H1 (cell line): ENCODE data around the gene ACACB. TPM values are rescaled to one million over a fixed set of nuclear protein-coding genes. Genes with fewer than 3 reads are reported as not detected.

Experiments used
- CTCF ChIA-PET: fragments of 300-600 bp; sonication (Branson Sonifier 250); formaldehyde crosslinking; loops from one replicate; lab custom pipeline; 2021; ENCODE audit not compliant: partially characterized antibody; lab: Charles Lee
- POLR2A ChIA-PET: fragments of 300-600 bp; sonication (Branson Sonifier 250); formaldehyde crosslinking; loops from one replicate; lab custom pipeline; 2021; ENCODE audit warnings: inconsistent platforms; ENCODE audit not compliant: partially characterized antibody; lab: Charles Lee
- DNase-seq, 2 experiments: peaks; one replicate each; pipeline versions ENCODE4 v3.0.0 to v3.0.0-alpha.2; 2010 to 2022; ENCODE audit warnings: low spot score in 2 of 2, low read depth in 1 of 2, mixed read lengths in 1 of 2
- FAIRE-seq: peaks from 2 replicates; lab custom pipeline; 2011; peaks lifted over from hg19 to GRCh38; lab: Jason Lieb, UNC
- H2AFZ ChIP-seq: 2 replicates; pipeline ENCODE4 v1.8.1; 2012; ENCODE audit warnings: low read length, inconsistent platforms
- H2AK5ac ChIP-seq: 2 replicates; pipeline ENCODE4 v1.6.1; 2013; ENCODE audit warnings: low read depth, low read length
- H2BK120ac ChIP-seq: replicated peaks from 2 replicates; pipeline ENCODE3; 2013; ENCODE audit warnings: low read depth, low read length, inconsistent platforms
- H2BK12ac ChIP-seq: 2 replicates; pipeline ENCODE4 v1.6.1; 2013; ENCODE audit warnings: low read depth, low read length
- H2BK15ac ChIP-seq: 2 replicates; pipeline ENCODE4 v1.6.1; 2013; ENCODE audit warnings: low read length
- H2BK20ac ChIP-seq: 2 replicates; pipeline ENCODE4 v1.6.1; 2013; ENCODE audit warnings: low read length
- H2BK5ac ChIP-seq: 2 replicates; pipeline ENCODE4 v1.6.1; 2013; ENCODE audit warnings: low read depth, low read length
- H3K14ac ChIP-seq: 2 replicates; pipeline ENCODE4 v1.6.1; 2013; ENCODE audit warnings: inconsistent platforms; ENCODE audit not compliant: insufficient read length
- H3K18ac ChIP-seq: 2 replicates; pipeline ENCODE4 v1.6.1; 2013; ENCODE audit warnings: low read length; ENCODE audit errors: extremely low read depth
- H3K23ac ChIP-seq: 2 replicates; pipeline ENCODE4 v1.6.1; 2013; ENCODE audit warnings: inconsistent platforms; ENCODE audit not compliant: insufficient read length
- H3K23me2 ChIP-seq: 2 replicates; pipeline ENCODE4 v1.6.1; 2013; ENCODE audit warnings: low read depth, low read length
- H3K27ac ChIP-seq: 2 replicates; pipeline ENCODE4 v1.6.1; 2011; ENCODE audit warnings: low read depth, low read length, inconsistent platforms
- H3K27me3 ChIP-seq, 4 experiments: replicated peaks in 1 of 4; 1 replicate in 1 of 4; 2 replicates in 3 of 4; pipeline versions ENCODE4 v1.6.1 to v1.8.1; 2011 to 2013; ENCODE audit warnings: low read length in 3 of 4, mild to moderate bottlenecking in 3 of 4, inconsistent platforms in 2 of 4, mixed read lengths in 2 of 4, moderate library complexity in 1 of 4; ENCODE audit not compliant: control insufficient read depth in 3 of 4, insufficient read depth in 3 of 4; ENCODE audit errors: extremely low read depth in 1 of 4
- H3K36me3 ChIP-seq, 4 experiments: 2 replicates each; pipeline versions ENCODE4 v1.6.1 to v1.8.1; 2011 to 2013; ENCODE audit warnings: mild to moderate bottlenecking in 4 of 4, low read length in 3 of 4, moderate library complexity in 2 of 4, control low read depth in 1 of 4, inconsistent platforms in 1 of 4; ENCODE audit not compliant: insufficient read depth in 4 of 4, control insufficient read depth in 2 of 4
- H3K4ac ChIP-seq: replicated peaks from 2 replicates; pipeline ENCODE3; 2013; ENCODE audit warnings: low read length, low read depth, mixed read lengths, inconsistent platforms; ENCODE audit not compliant: insufficient read length
- H3K4me1 ChIP-seq, 4 experiments: replicated peaks in 1 of 4; 1 replicate in 1 of 4; 2 replicates in 3 of 4; pipeline versions ENCODE4 v1.6.1 to v1.8.1; 2011 to 2013; ENCODE audit warnings: low read length in 3 of 4, inconsistent platforms in 2 of 4, mixed read lengths in 1 of 4; ENCODE audit not compliant: insufficient read depth in 4 of 4, control insufficient read depth in 3 of 4
- H3K4me2 ChIP-seq, 2 experiments: 2 replicates each; pipeline versions ENCODE4 v1.6.1 to v1.8.1; 2011 to 2013; ENCODE audit warnings: low read depth in 2 of 2, low read length in 2 of 2, control low read depth in 1 of 2, inconsistent platforms in 1 of 2, mild to moderate bottlenecking in 1 of 2; ENCODE audit not compliant: insufficient read depth in 1 of 2
- H3K4me3 ChIP-seq, 4 experiments: fragments of 200-600, 300-600 bp in 1 of 4; sonication (generic), shearing (Covaris generic), sonication (Bioruptor Twin) in 1 of 4; 2 replicates each; pipeline versions ENCODE4 v1.5.1 to v1.8.1; 2011 to 2016; ENCODE audit warnings: low read length in 4 of 4, low read depth in 3 of 4, control low read depth in 2 of 4, inconsistent platforms in 2 of 4, mild to moderate bottlenecking in 2 of 4, mixed read lengths in 1 of 4, moderate library complexity in 1 of 4; ENCODE audit not compliant: insufficient read depth in 2 of 4; ENCODE audit errors: extremely low read depth in 1 of 4
- H3K56ac ChIP-seq: replicated peaks from 2 replicates; pipeline ENCODE3; 2013; ENCODE audit warnings: low read depth, mild to moderate bottlenecking, mixed read lengths, low read length, inconsistent platforms; ENCODE audit not compliant: insufficient read length
- H3K79me1 ChIP-seq: 2 replicates; pipeline ENCODE4 v1.6.1; 2013; ENCODE audit warnings: low read depth, low read length, control low read depth
- H3K79me2 ChIP-seq, 2 experiments: 2 replicates each; pipeline versions ENCODE4 v1.6.1 to v1.8.1; 2012 to 2013; ENCODE audit warnings: low read length in 2 of 2, mild to moderate bottlenecking in 2 of 2, inconsistent platforms in 1 of 2; ENCODE audit not compliant: insufficient read depth in 2 of 2, control insufficient read depth in 1 of 2
- H3K9ac ChIP-seq, 4 experiments: replicated peaks in 1 of 4; 1 replicate in 1 of 4; 2 replicates in 3 of 4; pipeline versions ENCODE4 v1.6.1 to v1.8.1; 2011 to 2013; ENCODE audit warnings: low read depth in 3 of 4, low read length in 3 of 4, control low read depth in 2 of 4, mild to moderate bottlenecking in 2 of 4, moderate library complexity in 2 of 4, inconsistent platforms in 1 of 4; ENCODE audit errors: extremely low read depth in 1 of 4
- H3K9me3 ChIP-seq, 2 experiments: 2 replicates each; pipeline versions ENCODE4 v1.6.1 to v1.8.1; 2012 to 2013; ENCODE audit warnings: mild to moderate bottlenecking in 2 of 2, moderate library complexity in 2 of 2, control low read depth in 1 of 2, inconsistent platforms in 1 of 2, low read depth in 1 of 2, low read length in 1 of 2, mixed read lengths in 1 of 2; ENCODE audit not compliant: insufficient read depth in 2 of 2
- H4K20me1 ChIP-seq, 2 experiments: replicated peaks in 1 of 2; 2 replicates each; pipeline versions ENCODE3 to v1.8.1; 2011 to 2013; ENCODE audit warnings: inconsistent platforms in 2 of 2, low read length in 2 of 2, mild to moderate bottlenecking in 1 of 2; ENCODE audit not compliant: insufficient read depth in 2 of 2, control insufficient read depth in 1 of 2
- H4K5ac ChIP-seq: 2 replicates; pipeline ENCODE4 v1.6.1; 2013; ENCODE audit warnings: low read length, low read depth, mixed read lengths, inconsistent platforms; ENCODE audit not compliant: insufficient read length
- H4K8ac ChIP-seq: 2 replicates; pipeline ENCODE4 v1.8.0; 2013; ENCODE audit warnings: mild to moderate bottlenecking, moderate library complexity, low read length, inconsistent platforms; ENCODE audit not compliant: insufficient read depth; ENCODE audit errors: extremely low read depth
- H4K91ac ChIP-seq: replicated peaks from 2 replicates; pipeline ENCODE3; 2013; ENCODE audit warnings: low read length, mixed read lengths, inconsistent platforms; ENCODE audit not compliant: insufficient read length
- BRCA1 ChIP-seq: IDR thresholded peaks from 2 replicates; pipeline ENCODE4 v1.6.1; 2012; ENCODE audit warnings: low read depth, low read length, improper control_type of control experiment
- EGR1 ChIP-seq: IDR thresholded peaks from 2 replicates; pipeline ENCODE4 v1.6.1; 2011; ENCODE audit warnings: low read depth, low read length, borderline replicate concordance
- FOSL1 ChIP-seq: IDR thresholded peaks from 2 replicates; pipeline ENCODE4 v1.6.1; 2011; ENCODE audit warnings: mild to moderate bottlenecking, low read depth, low read length, moderate library complexity; ENCODE audit not compliant: insufficient read depth
- KDM4A ChIP-seq: IDR thresholded peaks from one replicate; pipeline ENCODE4 v1.7.1; 2012; ENCODE audit warnings: low read depth, mild to moderate bottlenecking, moderate library complexity, low read length, inconsistent platforms; ENCODE audit not compliant: severe bottlenecking
- PHF8 ChIP-seq: fragments of 200-600 bp; sonication (generic); conservative IDR thresholded peaks from 2 replicates; pipeline ENCODE4 v1.7.1; 2012; ENCODE audit warnings: low read depth, mild to moderate bottlenecking, inconsistent platforms, low read length, moderate library complexity
- RNF2 ChIP-seq: fragments of 200-900, 300-1000 bp; sonication (generic); IDR thresholded peaks from 2 replicates; pipeline ENCODE4 v1.7.1; 2016; ENCODE audit warnings: borderline replicate concordance, low read depth, mild to moderate bottlenecking, antibody characterized with exemption, low read length; ENCODE audit not compliant: poor library complexity, severe bottlenecking; ENCODE audit errors: missing control alignments
- SIRT6 ChIP-seq: IDR thresholded peaks from one replicate; pipeline ENCODE4 v1.7.1; 2012; ENCODE audit warnings: low read length, inconsistent platforms
- SIX5 ChIP-seq: IDR thresholded peaks from 2 replicates; pipeline ENCODE4 v1.6.1; 2011; ENCODE audit warnings: mild to moderate bottlenecking, low read depth, low read length
- SP1 ChIP-seq: IDR thresholded peaks from 2 replicates; pipeline ENCODE4 v1.6.1; 2011; ENCODE audit warnings: low read depth, low read length
- SP2 ChIP-seq: IDR thresholded peaks from 2 replicates; pipeline ENCODE4 v1.6.1; 2012; ENCODE audit warnings: mild to moderate bottlenecking, low read length, inconsistent platforms
- SP4 ChIP-seq: IDR thresholded peaks from 2 replicates; pipeline ENCODE4 v1.6.1; 2012; ENCODE audit warnings: low read length, inconsistent platforms
- TBP ChIP-seq: IDR thresholded peaks from 2 replicates; pipeline ENCODE4 v1.6.1; 2011; ENCODE audit warnings: low read depth, low read length, improper control_type of control experiment
- whole genome bisulfite sequencing, 2 experiments: shearing (Covaris generic) in 1 of 2; methylation state at CpG; one replicate each; pipeline versions ENCODE4 v1.1.6 to v1.1.7; 2013 to 2015; ENCODE audit warnings: low lambda C conversion rate in 2 of 2, mixed read lengths in 2 of 2, inconsistent platforms in 1 of 2, low coverage in 1 of 2, missing lambda C conversion rate in 1 of 2; ENCODE audit not compliant: insufficient replicate concordance in 2 of 2, insufficient coverage in 1 of 2, insufficient read length in 1 of 2; ENCODE audit errors: extremely low coverage in 1 of 2, missing lambda C conversion rate in 1 of 2; 5-methylcytosine and 5-hydroxymethylcytosine counted together
- polyA plus RNA-seq, 7 experiments: library from polyadenylated mRNA; depleted of rRNA in 3 of 7; stranded (reverse) in 5 of 7; unstranded in 2 of 7; fragments of >200 nt in 5 of 7; fragments of 200-250 nt in 2 of 7; gene quantifications; 1 replicate in 5 of 7; 2 replicates in 1 of 7; 4 replicates in 1 of 7; pipeline versions ENCODE4 v1.2.1 to v1.2.3, GENCODE V29; 2011 to 2013; ENCODE audit warnings: missing spikeins in 2 of 7, mixed read lengths in 2 of 7
- total RNA-seq: library from RNA; stranded (reverse); fragmentation: NEBNext Ultra II Directional; extraction: Animal tissue kit (Norgen Biotek cat#: 25700); gene quantifications from 2 replicates; pipeline ENCODE4 v1.2.1, GENCODE V29; 2021
- TF ChIP-seq, protein P1 (sequence below): IDR thresholded peaks from 2 replicates; pipeline ENCODE4 v1.6.1; 2012; ENCODE audit warnings: inconsistent platforms

The ACACB gene
- total and polyA plus RNA-seq, 2 of the 8 experiments (the other 6 are each of a cell fraction or from before 2014, with no cell fraction given) = 5.8 to 15.3 TPM

DNA sequence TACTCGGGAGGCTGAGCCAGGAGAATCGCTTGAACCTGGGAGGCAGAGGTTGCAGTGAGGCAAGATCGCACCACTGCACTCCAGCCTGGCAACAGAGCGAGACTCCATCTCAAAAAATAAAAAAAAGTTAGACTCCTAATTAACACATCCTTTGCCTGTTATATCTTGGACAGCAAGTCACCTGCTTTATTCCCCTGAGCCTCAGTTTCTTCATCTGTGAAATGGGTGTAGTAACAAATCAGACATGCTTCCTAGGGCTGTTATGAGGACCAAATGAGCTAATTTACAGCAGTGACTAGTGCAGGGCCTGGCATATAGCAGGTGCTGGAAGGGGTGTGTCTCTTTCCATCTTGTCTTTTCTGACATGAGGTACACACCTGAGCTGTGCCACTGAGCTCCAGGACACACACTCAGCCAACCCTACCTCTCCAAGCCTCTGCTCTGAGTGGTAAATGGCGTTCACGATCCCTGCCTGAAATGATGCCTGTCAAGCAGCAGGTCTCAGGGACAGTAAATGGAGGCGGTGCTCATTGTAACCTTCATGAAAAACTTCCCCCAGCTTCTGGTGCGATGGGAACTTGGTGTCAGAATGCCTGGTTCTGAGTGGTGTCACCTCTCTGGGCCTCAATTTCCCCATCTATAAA lies 161.0 kb downstream of the ACACB start:
- no peak overlapping the region for H3K4me3 ChIP-seq
- H2BK20ac ChIP-seq = no peak overlapping the region
- H3K14ac ChIP-seq = no peak overlapping the region
- H2BK5ac ChIP-seq = no peak overlapping the region
- H3K9ac ChIP-seq = no peak overlapping the region
- no peak for FAIRE-seq
- no peaks in the 10 kb centered on the region for H3K9me3 ChIP-seq
- H3K4ac ChIP-seq = no peak overlapping the region
- H2BK12ac ChIP-seq = no peak overlapping the region
- POLR2A ChIA-PET = interaction anchor here (0.9 to 1.4 kb wide), 2 partner anchors 14 to 17 kb away, joined by 3 to 4 read pairs; no protein-coding TSS in a partner anchor
- H3K79me1 ChIP-seq = no peaks in the 10 kb centered on the region; the same call in 1 of the 2 replicates
- no peaks in the 10 kb centered on the region for H3K23me2 ChIP-seq
- no peak for DNase-seq
- 90% methylated on average over 8 of the region's 8 CpGs; no CpG with 5 or more reads in 1 of the 2 experiments for WGBS, 2 experiments
- no peak overlapping the region for H2BK15ac ChIP-seq
- H4K91ac ChIP-seq = no peak overlapping the region
- CTCF ChIA-PET = interaction anchor here (0.6 to 6.9 kb wide), 8 partner anchors 11 to 117 kb away, joined by 3 to 43 read pairs (median 4); partner anchors contain the start of gene MYO1H
- H3K36me3 ChIP-seq = no peaks in the 10 kb centered on the region
- H4K5ac ChIP-seq = no peak overlapping the region
- no peak overlapping the region for H2AFZ ChIP-seq
- H3K27me3 ChIP-seq = no peaks in the 10 kb centered on the region
- H2AK5ac ChIP-seq = no peak overlapping the region
- H2BK120ac ChIP-seq = no peak overlapping the region
- no peak overlapping the region for H3K27ac ChIP-seq
- H3K23ac ChIP-seq = no peak overlapping the region
- no peak overlapping the region for H3K56ac ChIP-seq
- H3K79me2 ChIP-seq = no peaks in the 10 kb centered on the region
- no peak overlapping the region for H4K8ac ChIP-seq
- no peak overlapping the region for H3K18ac ChIP-seq
- H3K4me2 ChIP-seq = no peak overlapping the region
- H4K20me1 ChIP-seq = no peaks in the 10 kb centered on the region
- H3K4me1 ChIP-seq = peaks cover 0 to 7% (median 3%) of the 10 kb centered on the region in 4 experiments; a peak in 4 of 7 replicates
- TF ChIP-seq SP4 = no peak
- TF ChIP-seq BRCA1 = no peak
- TF ChIP-seq EGR1 = no peak
- TF ChIP-seq FOSL1 = no peak
- TF ChIP-seq KDM4A = no peak
- no peak for TF ChIP-seq SP2
- no peak for TF ChIP-seq TBP
- no peak for TF ChIP-seq PHF8
- TF ChIP-seq, protein P1, sequence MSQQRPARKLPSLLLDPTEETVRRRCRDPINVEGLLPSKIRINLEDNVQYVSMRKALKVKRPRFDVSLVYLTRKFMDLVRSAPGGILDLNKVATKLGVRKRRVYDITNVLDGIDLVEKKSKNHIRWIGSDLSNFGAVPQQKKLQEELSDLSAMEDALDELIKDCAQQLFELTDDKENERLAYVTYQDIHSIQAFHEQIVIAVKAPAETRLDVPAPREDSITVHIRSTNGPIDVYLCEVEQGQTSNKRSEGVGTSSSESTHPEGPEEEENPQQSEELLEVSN = no peak
- no peak for TF ChIP-seq RNF2
- TF ChIP-seq SIRT6 = no peak
- TF ChIP-seq SP1 = no peak
- TF ChIP-seq SIX5 = no peak
